Measurements from ENCODE around the gene KDM2A.

The KDM2A gene

DNA sequence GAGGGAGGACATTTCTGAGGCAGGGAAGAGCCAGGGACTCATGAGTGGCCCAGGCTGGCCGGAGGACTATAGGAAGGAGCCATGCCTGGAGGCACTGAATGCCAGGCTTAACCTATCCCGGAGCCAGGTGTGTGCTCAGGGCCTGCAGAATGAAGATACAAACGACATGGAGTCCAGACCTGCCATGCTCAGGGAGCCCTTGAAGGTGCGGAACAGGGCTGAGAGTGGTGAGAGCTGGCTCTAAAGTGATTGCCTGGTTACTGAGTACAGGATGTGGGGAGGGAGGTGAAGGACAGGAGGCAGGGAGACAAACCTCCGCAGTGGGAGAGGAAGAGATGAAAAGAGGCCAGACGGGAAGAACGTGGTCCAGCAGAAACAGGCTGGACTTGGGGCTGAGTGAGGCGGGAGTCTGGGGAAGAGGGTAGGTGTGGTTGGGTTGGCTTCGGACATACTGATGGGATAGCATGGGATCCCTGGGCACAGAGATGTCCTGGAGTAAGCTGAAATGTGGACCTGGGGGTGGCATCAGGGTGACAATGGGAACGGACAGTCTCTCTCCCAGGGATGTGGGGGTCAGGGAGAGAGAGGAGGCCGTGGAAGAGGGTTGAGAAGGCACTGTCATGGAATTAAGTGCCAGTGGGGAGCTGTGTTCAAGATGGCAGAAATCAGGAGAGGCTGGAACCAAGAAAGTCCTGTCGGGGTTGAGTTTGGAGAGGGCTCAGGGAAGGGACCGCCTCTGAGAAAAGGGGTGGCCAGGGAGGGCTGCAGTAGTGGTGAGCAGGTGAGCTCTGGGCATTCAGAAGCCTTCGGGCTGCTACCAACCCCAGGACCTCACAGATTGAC lies 168.5 kb downstream of the KDM2A start:
- no peak for DNase-seq

DNA sequence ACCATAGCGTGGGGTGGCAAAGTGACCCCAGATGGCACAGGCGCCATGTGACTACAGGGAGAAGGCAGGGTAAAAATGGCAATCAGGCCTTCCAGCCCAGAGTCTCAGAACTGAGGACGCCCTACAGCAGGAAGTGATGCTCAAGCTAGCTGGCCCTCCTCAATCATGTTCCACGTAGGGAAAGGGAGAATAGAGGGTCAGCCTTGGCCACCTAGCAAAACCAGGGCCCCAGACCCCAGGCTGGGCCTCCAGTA lies 169.1 kb downstream of the KDM2A start:
- DNase-seq: no peak

DNA sequence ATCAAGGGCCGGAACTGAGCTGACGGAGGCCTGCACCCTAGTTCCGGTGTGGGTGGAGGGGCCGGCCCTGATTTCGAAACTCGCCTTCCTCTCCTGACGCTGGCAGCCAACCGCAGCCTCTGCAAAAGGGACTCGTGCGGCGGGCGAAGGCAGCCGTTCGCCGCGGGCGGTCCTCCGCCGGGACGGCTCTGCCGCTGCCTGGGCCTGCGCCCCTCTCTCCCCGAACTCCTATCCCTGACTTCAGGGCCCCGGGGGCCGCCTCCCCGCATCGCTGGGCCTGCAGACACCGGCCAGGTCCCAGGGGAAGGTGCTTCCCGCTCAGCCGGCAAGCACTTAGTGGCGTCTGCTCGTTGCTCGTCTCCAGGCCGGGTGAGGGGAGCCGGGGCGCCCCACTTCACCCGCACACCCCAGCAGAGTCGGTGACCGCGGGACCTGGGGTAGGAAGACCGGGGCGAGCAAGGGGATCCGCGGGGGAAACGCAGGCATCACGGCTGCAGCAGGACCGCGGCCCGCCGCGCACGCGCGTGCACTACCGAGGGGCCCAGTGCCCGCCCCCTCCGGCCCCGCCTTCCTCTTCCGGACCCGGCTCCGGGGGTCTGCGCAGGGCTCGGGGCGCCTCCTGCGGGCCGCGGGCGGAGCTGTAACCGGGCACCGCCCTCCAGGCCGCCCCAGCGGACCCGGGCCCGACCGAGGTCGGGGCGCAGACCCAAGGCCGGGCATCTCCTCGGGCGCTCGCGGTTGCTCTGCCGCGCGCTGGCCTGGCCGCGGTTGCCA lies 169.6 kb downstream of the KDM2A start:
- DNase-seq: peak; percentile 86

DNA sequence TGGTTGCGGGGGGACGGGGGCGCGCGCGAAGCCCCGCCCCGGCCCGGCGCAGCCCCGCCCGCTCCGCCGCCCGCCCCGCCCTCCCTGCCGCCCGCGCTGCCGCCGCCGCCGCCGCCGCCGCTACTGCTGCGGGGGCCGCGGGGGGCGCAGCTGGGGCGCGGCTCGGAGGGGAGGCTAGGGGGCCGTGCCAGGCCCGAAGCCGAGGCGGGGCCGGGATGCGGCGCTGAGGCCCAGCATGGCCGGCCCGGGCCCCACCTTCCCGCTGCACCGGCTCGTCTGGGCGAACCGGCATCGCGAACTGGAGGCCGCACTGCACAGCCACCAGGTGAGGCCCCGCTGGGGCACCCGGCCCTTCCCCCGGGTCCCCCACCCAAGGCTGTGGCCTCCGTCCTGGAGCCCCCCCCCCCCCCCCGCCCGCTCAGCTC lies 170.2 kb downstream of the KDM2A start, which contains the start of gene ANKRD13D:
ANKRD13D (plus strand) TSS at position 78 of the 425 bp plus-strand sequence; CDS start at position 236, 158 bp downstream.
- DNase-seq: no peak

DNA sequence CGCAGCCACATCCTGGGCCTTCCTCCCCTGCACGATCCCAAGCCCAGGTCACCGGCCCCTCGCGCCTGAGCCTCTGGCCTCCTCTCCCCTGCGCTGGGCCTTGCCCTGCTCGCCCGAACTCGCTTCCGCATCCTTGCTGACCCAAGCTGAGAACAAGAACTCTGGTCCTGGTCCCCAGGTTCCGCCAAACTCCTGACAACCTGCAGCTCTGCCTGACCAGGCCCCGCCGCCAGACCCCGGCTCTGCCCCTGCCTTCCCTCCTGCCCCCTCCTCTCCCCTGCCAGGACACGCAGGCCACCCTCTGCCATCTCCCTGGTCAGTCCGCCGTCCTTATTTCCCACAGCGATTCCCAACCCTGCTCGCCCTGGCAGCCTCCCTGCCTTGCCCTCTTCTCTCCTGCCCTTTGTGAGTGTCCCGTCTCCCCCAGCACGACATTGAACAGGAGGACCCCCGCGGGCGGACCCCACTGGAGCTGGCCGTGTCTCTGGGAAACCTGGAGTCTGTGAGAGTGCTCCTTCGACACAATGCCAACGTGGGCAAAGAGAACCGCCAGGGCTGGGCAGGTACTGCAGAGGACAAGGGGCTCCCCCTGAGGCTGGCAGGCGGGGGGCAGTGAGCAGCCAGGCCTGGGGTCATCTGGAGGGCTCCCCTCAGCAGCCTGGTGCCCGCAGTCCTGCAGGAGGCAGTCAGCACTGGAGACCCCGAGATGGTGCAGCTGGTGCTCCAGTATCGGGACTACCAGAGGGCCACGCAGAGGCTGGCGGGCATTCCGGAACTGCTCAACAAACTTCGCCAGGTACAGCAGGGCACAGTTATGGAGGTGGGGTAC lies 170.8 kb downstream of the KDM2A start:
- no peak for DNase-seq

DNA sequence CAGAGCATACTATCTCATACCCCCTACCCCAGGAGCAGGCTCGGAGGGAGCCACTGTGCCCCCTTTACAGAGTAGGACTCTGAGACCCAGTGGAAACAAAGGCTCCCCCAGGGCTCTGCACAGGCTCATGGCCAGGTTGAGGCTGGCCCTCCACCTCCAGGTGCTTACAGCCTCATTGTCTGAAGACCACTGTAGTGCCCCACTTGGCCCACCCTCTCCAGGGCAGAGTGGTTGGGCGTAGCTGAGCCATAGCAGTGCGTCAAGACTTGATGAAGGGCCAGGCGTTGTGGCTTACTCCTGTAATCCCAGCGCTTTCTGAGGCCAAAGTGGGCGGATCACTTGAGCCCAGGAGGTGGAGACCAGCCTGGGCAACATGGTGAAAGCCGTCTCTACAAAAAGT lies 171.7 kb downstream of the KDM2A start:
- DNase-seq: peak; percentile 49

DNA sequence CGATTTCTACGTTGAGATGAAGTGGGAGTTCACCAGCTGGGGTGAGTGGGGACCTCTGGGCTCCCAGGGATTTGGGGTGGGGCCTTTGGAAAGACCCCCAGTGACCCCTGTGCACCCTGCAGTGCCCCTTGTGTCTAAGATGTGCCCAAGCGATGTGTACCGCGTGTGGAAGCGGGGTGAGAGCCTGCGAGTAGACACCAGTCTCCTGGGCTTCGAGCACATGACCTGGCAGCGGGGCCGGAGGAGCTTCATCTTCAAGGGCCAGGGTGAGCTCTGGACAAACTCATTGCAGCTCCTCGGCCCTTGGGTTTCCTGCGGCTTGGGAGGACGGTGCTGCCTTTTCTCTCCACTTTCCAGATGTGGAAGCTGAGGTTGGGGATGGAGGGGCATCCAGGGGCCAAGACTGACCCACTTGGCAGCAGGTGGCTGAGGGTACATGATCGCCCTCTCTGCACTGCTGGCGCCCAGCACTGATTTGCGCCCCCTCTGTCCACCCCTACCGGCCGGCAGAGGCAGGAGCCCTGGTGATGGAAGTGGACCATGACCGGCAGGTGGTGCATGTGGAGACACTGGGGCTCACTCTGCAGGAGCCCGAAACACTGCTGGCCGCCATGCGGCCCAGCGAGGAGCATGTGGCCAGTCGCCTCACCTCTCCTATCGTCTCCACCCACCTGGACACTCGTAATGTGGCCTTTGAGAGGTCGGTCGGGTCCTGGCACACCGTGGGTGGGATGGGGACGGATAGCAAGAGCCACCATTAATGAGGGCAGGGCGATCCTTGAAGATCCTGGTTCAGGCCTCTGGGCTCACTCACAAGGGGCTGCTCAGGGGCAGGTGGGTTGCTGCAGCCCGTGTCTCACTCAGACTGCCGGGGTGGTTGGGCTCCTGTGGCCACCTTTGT lies 172.7 kb downstream of the KDM2A start:
- no peak for DNase-seq

DNA sequence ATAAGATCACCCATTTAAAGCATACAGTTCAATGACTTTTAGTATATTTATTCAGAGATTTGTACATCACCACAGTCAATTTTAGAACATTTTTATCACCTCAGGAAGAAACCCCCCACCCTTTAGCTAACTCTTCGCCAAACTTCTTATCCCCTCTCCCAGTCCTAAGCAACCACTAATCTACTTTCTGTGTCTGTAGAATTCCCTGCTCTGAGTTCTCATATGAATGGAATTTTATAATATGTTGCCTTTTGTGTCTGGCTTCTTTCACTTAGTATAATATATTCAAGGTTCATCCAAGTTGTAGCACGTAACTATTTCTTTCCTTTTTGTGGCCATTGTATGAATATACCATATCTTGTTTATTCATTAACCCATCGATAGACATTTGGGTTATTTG lies 173.6 kb downstream of the KDM2A start:
- DNase-seq: no peak

DNA sequence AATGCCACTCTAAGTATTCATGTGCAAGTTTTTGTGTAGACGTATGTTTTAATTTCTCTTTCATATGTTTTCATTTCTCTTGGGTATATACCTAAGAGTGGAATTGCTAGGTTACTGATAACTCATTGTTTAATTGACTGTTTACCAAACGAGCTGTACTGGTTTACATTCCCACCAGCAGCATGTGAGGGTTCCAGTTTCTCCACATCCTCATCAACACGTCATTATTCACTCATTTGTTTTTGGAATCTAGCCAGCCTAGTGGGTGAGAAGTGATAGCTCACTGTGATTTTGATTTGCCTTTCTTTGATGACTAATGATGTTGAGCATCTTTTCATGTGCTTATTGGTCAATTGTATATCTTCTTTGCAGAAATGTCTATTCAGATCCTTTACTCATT lies 174.0 kb downstream of the KDM2A start:
- DNase-seq: no peak

DNA sequence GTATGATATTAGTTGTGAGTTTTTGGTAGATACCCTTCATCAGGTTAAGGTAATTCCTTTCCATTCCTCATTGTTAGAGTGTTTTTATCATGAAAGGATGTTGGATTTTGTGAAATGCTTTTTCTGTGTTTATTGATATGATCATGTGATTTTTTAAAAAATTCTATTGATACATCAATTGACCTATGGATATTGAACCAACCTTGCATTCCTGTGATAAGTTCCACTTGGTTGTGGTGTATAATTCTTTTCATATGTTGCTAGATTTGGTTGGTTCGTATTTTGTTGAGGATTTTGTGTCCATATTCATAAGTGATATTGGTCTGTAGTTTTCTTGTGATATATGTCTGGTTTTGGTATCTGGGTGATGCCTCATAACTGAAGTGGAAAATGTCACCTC lies 176.8 kb downstream of the KDM2A start:
- no peak for DNase-seq

DNA sequence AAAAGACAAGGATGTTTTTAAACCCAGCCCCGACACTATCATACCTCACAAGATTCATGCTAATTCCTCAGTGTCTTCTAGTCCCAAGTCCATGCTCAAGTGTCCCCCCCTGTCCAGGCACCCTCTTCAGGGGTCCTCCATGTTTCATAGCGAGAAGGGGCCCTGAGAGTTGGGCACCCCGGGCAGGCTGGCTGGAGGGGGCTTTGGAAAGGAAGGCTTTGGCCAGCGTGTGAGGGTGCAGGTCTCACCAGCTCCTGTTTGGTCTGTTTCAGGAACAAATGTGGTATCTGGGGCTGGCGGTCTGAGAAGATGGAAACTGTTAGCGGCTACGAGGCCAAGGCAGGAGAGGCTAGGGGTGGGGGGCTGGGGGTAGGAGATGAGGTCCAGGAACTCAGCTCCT lies 179.7 kb downstream of the KDM2A start:
- DNase-seq: no peak

DNA sequence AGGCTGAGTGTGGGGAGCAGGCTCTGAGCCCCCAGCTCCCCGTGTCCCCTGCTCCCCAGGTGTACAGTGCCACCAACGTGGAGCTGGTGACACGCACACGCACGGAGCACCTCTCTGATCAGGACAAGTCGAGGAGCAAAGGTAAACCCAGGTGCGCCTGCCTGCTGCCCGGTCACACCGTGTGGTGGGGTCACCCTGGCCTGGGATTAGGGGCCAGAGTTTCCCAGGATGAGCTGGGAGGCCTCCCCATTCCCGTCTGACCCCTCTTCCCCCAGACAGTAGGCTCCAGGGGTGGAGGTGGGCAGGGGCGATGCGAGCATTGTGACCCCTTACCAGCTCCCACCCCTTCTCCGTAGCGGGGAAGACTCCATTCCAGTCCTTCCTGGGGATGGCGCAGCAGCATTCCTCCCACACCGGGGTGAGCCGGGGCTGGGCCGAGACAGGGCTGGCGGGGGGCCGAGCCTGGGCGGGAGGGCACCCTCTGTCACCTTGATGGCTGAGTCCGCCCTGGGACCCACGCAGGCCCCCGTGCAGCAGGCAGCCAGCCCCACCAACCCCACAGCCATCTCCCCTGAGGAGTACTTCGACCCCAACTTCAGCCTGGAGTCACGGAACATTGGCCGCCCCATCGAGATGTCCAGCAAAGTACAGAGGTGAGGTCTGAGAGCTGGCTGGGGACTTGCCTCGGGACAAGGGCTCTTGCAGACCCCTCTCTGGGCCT lies 180.6 kb downstream of the KDM2A start:
- no peak for DNase-seq

DNA sequence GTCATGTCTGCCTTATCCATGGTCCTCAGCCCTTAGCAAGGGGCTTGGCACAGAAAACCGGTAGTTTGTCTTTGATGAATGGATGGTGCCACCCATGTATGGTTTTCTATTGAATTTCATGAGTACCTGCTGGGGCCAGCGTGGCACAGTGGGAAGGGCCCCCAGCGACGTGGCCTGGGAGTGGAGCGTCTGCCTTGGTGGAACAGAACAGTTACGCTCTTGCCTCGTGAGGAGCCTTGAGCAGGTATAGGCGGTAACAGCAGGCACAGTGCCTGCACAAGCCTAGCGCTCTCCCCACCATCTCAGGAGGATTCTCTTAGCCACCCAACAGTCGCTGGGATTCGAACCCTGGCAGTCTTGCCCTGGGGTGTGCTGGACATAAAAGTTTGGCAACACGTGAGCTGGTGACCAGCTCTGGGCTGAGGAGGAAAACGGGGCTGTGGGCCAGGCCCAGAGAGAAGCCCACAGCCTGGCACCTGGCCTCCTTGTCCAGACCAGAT lies 181.2 kb downstream of the KDM2A start:
- no peak for DNase-seq

DNA sequence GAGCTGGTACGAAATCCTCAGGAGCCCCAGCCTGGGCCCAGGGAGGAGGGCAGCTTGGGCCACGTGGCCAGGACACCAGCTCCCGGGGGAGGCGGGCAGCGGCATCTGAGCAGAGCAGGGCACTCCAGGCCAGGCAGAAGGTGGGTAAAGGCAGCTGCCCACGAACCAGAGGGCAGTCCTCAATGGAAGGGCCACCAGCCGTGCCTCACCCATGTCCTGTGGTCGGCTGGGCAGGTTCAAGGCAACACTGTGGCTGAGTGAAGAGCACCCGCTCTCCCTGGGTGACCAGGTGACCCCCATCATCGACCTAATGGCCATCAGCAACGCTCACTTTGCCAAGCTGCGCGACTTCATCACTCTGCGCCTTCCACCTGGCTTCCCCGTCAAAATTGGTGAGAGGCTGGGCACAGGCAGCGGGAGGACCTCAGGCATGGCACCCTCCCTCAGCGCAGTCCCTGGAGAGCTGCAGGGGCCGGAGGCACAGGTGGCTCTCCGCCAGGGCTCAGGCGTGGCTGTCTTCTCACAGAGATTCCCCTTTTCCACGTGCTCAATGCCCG lies 181.8 kb downstream of the KDM2A start:
- DNase-seq: no peak

DNA sequence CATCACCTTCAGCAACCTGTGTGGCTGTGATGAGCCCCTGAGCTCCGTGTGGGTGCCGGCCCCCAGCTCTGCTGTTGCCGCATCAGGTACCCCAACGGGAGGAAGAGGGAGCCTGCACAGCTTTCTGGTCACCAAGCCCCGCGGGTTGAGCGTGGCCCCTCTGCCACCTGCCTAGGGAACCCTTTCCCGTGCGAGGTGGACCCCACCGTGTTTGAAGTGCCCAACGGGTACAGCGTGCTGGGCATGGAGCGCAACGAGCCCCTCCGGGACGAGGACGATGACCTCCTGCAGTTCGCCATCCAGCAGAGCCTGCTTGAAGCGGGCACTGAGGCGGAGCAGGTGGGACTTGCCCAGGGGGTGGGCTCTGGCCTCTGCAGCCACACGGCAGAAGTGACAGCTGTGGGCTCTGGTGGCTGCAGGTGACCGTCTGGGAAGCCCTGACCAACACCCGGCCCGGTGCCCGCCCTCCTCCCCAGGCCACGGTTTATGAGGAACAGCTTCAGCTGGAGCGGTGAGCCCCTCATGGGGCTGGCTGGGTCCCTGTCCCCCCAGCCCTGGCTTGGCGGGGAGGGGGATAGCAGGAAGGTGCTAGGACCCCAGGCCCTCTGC lies 182.4 kb downstream of the KDM2A start:
- DNase-seq: no peak

DNA sequence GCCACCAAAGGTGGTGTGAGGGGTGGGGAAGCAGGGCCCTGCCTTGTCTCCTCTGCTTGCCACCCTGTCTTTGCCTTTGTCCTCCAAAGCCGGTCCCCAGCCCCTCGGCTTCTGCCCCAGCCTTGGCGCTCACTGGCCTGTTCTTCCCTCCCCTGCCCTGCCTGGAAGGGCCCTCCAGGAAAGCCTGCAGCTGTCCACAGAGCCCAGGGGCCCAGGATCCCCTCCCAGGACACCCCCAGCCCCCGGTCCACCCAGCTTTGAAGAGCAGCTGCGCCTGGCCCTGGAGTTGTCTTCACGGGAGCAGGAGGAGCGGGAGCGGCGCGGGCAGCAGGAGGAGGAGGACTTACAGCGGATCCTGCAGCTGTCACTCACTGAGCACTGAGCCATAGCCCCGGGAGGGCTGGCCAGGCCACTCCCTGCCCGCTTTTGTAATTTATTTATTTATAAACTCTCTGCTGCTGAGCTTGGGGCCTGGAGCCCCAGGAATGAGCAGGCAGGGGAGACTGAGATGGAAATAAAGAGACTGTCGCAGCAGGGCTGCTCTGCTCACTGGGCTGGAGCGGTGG lies 183.0 kb downstream of the KDM2A start:
- peak; percentile 78 for DNase-seq

DNA sequence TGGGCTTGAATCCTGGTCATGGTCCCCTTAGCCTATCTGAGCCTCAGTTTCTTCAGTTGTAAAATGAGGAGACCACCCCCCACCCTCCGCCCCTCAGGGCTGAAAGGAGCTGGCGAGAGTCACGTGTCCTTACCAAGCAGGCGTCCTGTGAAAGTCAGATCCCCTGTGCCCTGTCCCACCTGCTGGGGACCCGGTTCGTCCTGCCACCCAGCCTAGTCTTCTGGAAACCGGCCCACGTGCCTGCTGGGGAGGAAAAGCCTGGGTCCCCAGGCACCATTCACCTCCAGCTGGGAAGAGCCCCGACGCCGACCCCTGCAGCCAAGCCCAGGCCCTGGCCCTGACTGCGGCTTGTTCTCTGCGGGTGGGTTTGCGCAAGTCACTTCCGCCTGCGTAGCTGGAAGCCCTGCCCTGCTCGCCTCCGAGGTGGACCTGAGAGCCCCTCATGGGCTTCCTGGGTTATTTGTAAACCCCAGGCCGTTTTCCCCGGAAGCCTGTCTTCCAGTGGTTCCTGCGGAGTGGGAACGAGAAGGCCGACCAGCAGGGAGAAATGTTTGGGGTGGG lies 183.6 kb downstream of the KDM2A start:
- no peak for DNase-seq

DNA sequence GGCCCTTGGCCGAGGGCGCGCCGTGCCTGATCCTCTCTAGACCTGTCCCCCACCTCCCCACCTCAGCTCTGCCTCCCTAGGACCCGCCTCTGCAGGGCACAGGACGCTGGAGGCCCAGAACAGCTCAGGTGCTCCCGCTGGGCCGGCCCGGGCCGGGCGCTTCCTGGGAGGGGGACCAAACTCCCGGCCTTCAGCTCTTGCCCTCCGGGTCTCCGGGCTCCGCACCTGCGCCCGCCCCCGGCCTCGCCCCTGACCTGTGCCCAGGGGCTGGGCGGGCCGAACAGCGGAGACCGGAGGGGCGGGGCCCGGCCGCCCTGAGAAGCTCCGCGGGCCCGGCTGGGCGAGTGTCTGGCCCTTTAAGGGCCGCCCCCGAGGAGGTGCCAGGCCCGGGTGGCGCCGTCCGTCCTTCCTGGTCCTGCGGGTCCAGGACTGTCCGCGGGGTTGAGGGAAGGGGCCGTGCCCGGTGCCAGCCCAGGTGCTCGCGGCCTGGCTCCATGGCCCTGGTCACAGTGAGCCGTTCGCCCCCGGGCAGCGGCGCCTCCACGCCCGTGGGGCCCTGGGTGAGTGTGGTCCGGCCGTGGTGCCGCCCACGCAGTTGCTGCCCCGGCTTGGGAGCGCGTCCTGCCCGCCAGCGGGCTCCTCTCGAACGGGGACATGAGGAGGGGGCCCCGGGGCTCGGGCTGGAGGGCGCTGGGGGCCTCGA lies 184.2 kb downstream of the KDM2A start, which contains the start of gene SSH3:
SSH3 (plus strand) TSS at position 399 of the 703 bp plus-strand sequence; CDS start at position 495, 96 bp downstream.
- DNase-seq: peak; percentile 61

DNA sequence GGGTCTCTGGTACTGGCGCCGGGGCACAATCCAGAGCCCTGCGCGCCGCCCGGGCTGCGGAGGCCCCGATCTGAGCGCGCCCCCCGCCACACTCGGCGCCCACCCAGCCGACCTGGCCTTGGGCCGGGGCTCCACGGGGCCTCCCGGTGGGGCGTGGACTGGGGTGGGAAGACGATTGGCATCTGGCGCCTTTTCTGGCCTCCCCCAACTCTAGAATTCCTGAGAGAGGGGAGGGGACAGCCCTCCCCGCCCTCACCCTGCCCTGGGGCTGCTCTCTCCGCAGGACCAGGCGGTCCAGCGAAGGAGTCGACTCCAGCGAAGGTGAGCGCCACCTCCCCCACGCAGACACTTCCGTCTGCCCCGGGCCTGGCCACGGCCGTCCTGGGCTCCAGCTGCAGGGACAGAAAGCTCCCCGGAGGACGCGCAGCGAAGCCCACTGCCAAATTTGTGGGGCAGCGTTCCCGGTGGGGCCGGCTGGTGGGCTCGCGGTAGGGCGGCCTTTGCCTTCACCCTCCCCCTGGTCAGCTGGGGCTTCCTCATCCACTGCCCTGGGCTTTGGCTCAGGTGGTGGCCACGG lies 184.9 kb downstream of the KDM2A start:
- no peak for DNase-seq
